SW480 (cell line): ENCODE data around the gene CPED1.
"Not testable (repeated sequence)": the region's sequence is repeated elsewhere in the genome, so short reads cannot be mapped to it uniquely, and the experiment has no call there.

Experiments used
- DNase-seq: peaks from one replicate; pipeline ENCODE4 v3.0.0-alpha.2; 2016; ENCODE audit warnings: low spot score

Gene CPED1

GRCh38 chr7:120996988-120997345 lies 8.5 kb downstream of the CPED1 start:
- DNase-seq: no peak

GRCh38 chr7:120997882-120998474 lies 9.5 kb downstream of the CPED1 start:
- DNase-seq: no peak

- DNase-seq: no peak
These were observed 10.0 kb downstream of the CPED1 start for GRCh38 chr7:120998520-120998919.

GRCh38 chr7:120998996-120999565 lies 10.6 kb downstream of the CPED1 start:
- no peak for DNase-seq

- no peak for DNase-seq
These were observed 11.8 kb downstream of the CPED1 start for GRCh38 chr7:121000081-121000983.

- no peak for DNase-seq
These were observed 12.9 kb downstream of the CPED1 start for GRCh38 chr7:121001234-121001906.

- no peak for DNase-seq
These were observed 13.7 kb downstream of the CPED1 start for GRCh38 chr7:121002048-121002756.

- DNase-seq: no peak
These were observed 14.3 kb downstream of the CPED1 start for GRCh38 chr7:121002757-121003200.

GRCh38 chr7:121003986-121004685 lies 15.6 kb downstream of the CPED1 start:
- no peak for DNase-seq

GRCh38 chr7:121005058-121005457 lies 16.5 kb downstream of the CPED1 start:
- not testable (repeated sequence) for DNase-seq

GRCh38 chr7:121005996-121006584 lies 17.6 kb downstream of the CPED1 start:
- no peak for DNase-seq

GRCh38 chr7:121006711-121007315 lies 18.3 kb downstream of the CPED1 start:
- DNase-seq: no peak

- DNase-seq: no peak
These were observed 20.3 kb downstream of the CPED1 start for GRCh38 chr7:121008816-121009215.

- DNase-seq: no peak
These were observed 22.9 kb downstream of the CPED1 start for GRCh38 chr7:121011401-121011800.

GRCh38 chr7:121012170-121012874 lies 23.8 kb downstream of the CPED1 start:
- no peak for DNase-seq

GRCh38 chr7:121012919-121013318 lies 24.4 kb downstream of the CPED1 start:
- DNase-seq: no peak

- DNase-seq: no peak
These were observed 27.0 kb downstream of the CPED1 start for GRCh38 chr7:121015560-121015959.

GRCh38 chr7:121016966-121017365 lies 28.5 kb downstream of the CPED1 start:
- DNase-seq: no peak

- DNase-seq: no peak
These were observed 29.1 kb downstream of the CPED1 start for GRCh38 chr7:121017586-121017985.

- no peak for DNase-seq
These were observed 30.5 kb downstream of the CPED1 start for GRCh38 chr7:121019018-121019417.
